GM12801 (cell line): ENCODE measurements around the gene DLGAP5.

Experiments
- TF ChIP-seq, protein P1 (sequence below): IDR thresholded peaks from one replicate; pipeline ENCODE4 v1.5.1; 2011; ENCODE audit warnings: control low read depth; ENCODE audit not compliant: insufficient read length; ENCODE audit errors: extremely low read depth

Gene DLGAP5

DNA sequence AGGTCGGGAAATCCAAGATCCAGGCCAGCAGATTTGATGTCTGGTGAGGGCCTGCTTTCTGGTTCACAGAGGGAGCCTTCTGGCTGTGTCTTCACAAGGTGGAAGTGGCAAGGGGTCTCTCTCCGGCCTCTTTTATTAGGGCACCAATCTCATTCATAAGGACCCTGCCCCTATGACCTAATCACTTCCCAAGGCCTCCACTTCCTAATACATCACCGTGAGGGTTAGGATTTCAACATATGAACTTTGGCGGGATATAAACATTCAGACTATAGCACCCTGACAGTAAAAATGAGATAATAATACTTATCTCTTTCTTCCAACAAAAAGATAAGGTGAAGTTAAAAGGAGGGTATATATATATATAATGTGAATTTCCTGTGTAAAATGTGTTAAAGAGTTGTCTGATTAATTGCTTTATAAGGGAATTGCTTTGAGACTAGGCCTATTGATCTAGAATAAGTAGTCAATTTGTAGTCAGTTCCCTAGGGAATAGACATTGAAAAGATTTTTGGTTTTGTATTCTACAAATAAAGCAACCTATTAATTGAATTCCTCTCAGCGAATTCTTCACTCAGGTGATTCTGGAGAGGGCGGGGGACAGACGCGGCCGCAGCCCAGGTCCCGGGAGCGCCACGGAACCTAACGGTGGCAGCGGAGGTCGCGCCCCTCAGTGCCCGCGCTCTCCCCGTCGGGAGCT is 62.8 kb downstream of the DLGAP5 start:
- TF ChIP-seq, protein P1, sequence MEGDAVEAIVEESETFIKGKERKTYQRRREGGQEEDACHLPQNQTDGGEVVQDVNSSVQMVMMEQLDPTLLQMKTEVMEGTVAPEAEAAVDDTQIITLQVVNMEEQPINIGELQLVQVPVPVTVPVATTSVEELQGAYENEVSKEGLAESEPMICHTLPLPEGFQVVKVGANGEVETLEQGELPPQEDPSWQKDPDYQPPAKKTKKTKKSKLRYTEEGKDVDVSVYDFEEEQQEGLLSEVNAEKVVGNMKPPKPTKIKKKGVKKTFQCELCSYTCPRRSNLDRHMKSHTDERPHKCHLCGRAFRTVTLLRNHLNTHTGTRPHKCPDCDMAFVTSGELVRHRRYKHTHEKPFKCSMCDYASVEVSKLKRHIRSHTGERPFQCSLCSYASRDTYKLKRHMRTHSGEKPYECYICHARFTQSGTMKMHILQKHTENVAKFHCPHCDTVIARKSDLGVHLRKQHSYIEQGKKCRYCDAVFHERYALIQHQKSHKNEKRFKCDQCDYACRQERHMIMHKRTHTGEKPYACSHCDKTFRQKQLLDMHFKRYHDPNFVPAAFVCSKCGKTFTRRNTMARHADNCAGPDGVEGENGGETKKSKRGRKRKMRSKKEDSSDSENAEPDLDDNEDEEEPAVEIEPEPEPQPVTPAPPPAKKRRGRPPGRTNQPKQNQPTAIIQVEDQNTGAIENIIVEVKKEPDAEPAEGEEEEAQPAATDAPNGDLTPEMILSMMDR = no peak

- TF ChIP-seq, protein P1 = no peak
Observed at GRCh38 chr14:55127460-55127951, 63.9 kb downstream of the DLGAP5 start.

DNA sequence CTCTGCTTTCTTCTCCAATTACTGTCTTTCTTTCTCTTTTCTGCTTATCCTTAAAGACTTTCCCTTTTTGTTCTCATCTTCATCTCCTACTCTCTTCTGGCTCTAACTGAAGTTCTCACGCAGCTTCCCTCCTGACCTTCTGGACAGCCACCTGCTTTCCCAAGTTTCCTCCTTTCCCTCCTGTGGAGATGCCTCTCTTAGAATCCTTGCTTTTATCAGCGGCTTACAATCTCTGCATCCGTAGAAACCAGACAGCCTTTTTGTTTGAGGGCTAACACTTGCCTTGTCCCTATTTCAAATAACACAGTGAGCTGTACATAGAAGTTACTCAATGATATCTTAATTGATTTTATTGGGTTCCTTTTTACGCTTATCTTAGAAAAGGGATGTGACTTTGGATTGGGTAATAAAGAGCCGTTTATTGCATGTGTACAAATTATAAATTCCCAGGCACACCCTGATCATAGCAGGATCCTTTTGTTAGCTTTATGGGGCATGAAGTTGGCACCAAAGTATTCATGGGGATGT is 64.4 kb downstream of the DLGAP5 start:
- TF ChIP-seq, protein P1 = no peak

GRCh38 chr14:55126034-55126433 is 65.4 kb downstream of the DLGAP5 start:
- TF ChIP-seq, protein P1 = no peak

- TF ChIP-seq, protein P1 = no peak
Observed at GRCh38 chr14:55125403-55125802, 66.0 kb downstream of the DLGAP5 start.

GRCh38 chr14:55124774-55125386 is 66.5 kb downstream of the DLGAP5 start:
- TF ChIP-seq, protein P1 = no peak

GRCh38 chr14:55123852-55124639 is 67.3 kb downstream of the DLGAP5 start:
- TF ChIP-seq, protein P1 = no peak
